Measurements from ENCODE around the gene TMPRSS13. TPM values are rescaled to one million over a fixed set of nuclear protein-coding genes. Genes with fewer than 3 reads are reported as not detected.

Gene TMPRSS13
- polyA plus RNA-seq, 2 of the 4 experiments (the other 2 are of a cell fraction) = not detected

- TF ChIP-seq FOSB (CRISPR knock-in tag; IDR thresholded peaks at IDR 0.05) = no peak
- no peak for TF ChIP-seq JUNB (IDR thresholded peaks at IDR 0.05)
- no peak for TF ChIP-seq CTCF (IDR thresholded peaks at IDR 0.05)
- no peak for TF ChIP-seq BCL3 (IDR thresholded peaks at IDR 0.05)
- no peak for TF ChIP-seq EP300 (IDR thresholded peaks at IDR 0.05)
- TF ChIP-seq CHD2 (IDR thresholded peaks at IDR 0.05; ENCODE audit: low read length, partially characterized antibody) = no peak
Observed at GRCh38 chr11:117863383-117863782, 65.8 kb downstream of the TMPRSS13 start (continued).

- POLR2A ChIA-PET = no interaction called here
- H3K4me1 ChIP-seq = no peaks in the 10 kb centered on the region
- no peak for ATAC-seq
- 83% methylated on average over 1 of the region's 1 CpG for WGBS (ENCODE audit: missing lambda C conversion rate)
- H3K9me3 ChIP-seq = no peaks in the 10 kb centered on the region
- FAIRE-seq = no peak
- TF ChIP-seq SREBF2 (IDR thresholded peaks at IDR 0.05) (no peak), EP300 (IDR thresholded peaks at IDR 0.05) (no peak), ZSCAN20 (CRISPR knock-in tag; IDR thresholded peaks at IDR 0.05) (no peak), RCOR1 (IDR thresholded peaks at IDR 0.05; ENCODE audit: low read depth, low read length) (no peak), SMC3 (IDR thresholded peaks at IDR 0.05) (no peak), BHLHE40 (IDR thresholded peaks at IDR 0.05; ENCODE audit: low read depth, low read length) (no peak), KDM1A (IDR thresholded peaks at IDR 0.05; ENCODE audit: low read depth) (no peak)
- CTCF ChIA-PET = interaction anchor here (0.6 to 3.2 kb wide), 3 partner anchors 18 to 145 kb away, joined by 4 to 14 read pairs (median 6); no protein-coding TSS in a partner anchor
- no peak overlapping the region for H3K4me3 ChIP-seq
- no peak overlapping the region for H3K4me2 ChIP-seq
- H3K27ac ChIP-seq = no peak overlapping the region
- DNase-seq (ENCODE audit: low read depth in 1 of 2, low spot score in 1 of 2) = no peak
Observed at GRCh38 chr11:117862753-117863152, 66.4 kb downstream of the TMPRSS13 start.

GRCh38 chr11:117862019-117862725 lies 67.0 kb downstream of the TMPRSS13 start:
- WGBS (ENCODE audit: missing lambda C conversion rate) = 76% methylated on average over 9 of the region's 12 CpGs
- Histone ChIP-seq H3K9me3 (no peaks in the 10 kb centered on the region), H3K4me1 (no peaks in the 10 kb centered on the region), H3K4me2 (no peak overlapping the region), H3K4me3 (no peak overlapping the region), H3K27ac (no peak overlapping the region)
- DNase-seq (ENCODE audit: low read depth in 1 of 2, low spot score in 1 of 2) (no peak), ATAC-seq (no peak), FAIRE-seq (no peak)
- ChIA-PET POLR2A (no interaction called here), CTCF (interaction anchor here (0.6 to 3.2 kb wide), 3 partner anchors 17 to 145 kb away, joined by 4 to 14 read pairs (median 6); no protein-coding TSS in a partner anchor)
- TF ChIP-seq ATOH8 (CRISPR knock-in tag; IDR thresholded peaks at IDR 0.05; ENCODE audit: low read depth) = no peak
- TF ChIP-seq MAZ (IDR thresholded peaks at IDR 0.05; ENCODE audit: borderline replicate concordance, low read depth, low read length) = no peak
- TF ChIP-seq FOXS1 (CRISPR knock-in tag; IDR thresholded peaks at IDR 0.05) = no peak
- TF ChIP-seq MAFK (IDR thresholded peaks at IDR 0.05; ENCODE audit: partially characterized antibody) = no peak
- TF ChIP-seq REST (IDR thresholded peaks at IDR 0.05) = no peak
- TF ChIP-seq SMC3 (IDR thresholded peaks at IDR 0.05) = no peak
- no peak for TF ChIP-seq ELK1 (IDR thresholded peaks at IDR 0.05; ENCODE audit: low read depth, low read length)
- no peak for TF ChIP-seq NFE2L2 (conservative IDR thresholded peaks at IDR 0.05; ENCODE audit: low read length)
- TF ChIP-seq ZC3H11A (IDR thresholded peaks at IDR 0.05) = no peak
- no peak for TF ChIP-seq HOXB13 (CRISPR knock-in tag; IDR thresholded peaks at IDR 0.05; ENCODE audit: low read depth)
- TF ChIP-seq NPAS2 (CRISPR knock-in tag; IDR thresholded peaks at IDR 0.05; ENCODE audit: borderline replicate concordance) = no peak
- no peak for TF ChIP-seq RNF2 (IDR thresholded peaks at IDR 0.05; ENCODE audit: borderline replicate concordance, low read depth)
- no peak for TF ChIP-seq HDAC2 (IDR thresholded peaks at IDR 0.05)
- TF ChIP-seq RAD21 (conservative IDR thresholded peaks at IDR 0.05 in 1 of 2, IDR thresholded peaks at IDR 0.05 in 1 of 2) = no peak
- TF ChIP-seq PHF8 (IDR thresholded peaks at IDR 0.05; ENCODE audit: borderline replicate concordance, low read depth) = no peak

Measured in A549 (cell line).